RWPE2 (cell line): ENCODE measurements around the gene ATP5MC2.

Source experiments
- ATAC-seq: fragments of 200-7000 bp; cut with Tn5 transposase; 3 replicates; pipeline ENCODE4 v1.9.1; 2021; ENCODE audit warnings: low read depth
- DNase-seq: peaks from one replicate; pipeline ENCODE4 v3.0.0-alpha.2; 2020; ENCODE audit warnings: low spot score
- H3K27ac ChIP-seq: fragments of 450-650 bp; 2 replicates; pipeline ENCODE4 v1.5.1; 2017; ENCODE audit warnings: mild to moderate bottlenecking; ENCODE audit not compliant: poor library complexity, severe bottlenecking
- H3K27me3 ChIP-seq: fragments of 250-450 bp; sonication (Bioruptor Pico); 2 replicates; pipeline ENCODE4 v1.5.1; 2021; ENCODE audit warnings: mild to moderate bottlenecking, moderate library complexity; ENCODE audit not compliant: insufficient read depth, poor library complexity, severe bottlenecking
- H3K36me3 ChIP-seq: fragments of 250-450 bp; sonication (Bioruptor Pico); 2 replicates; pipeline ENCODE4 v1.5.1; 2020; ENCODE audit warnings: low read depth, mild to moderate bottlenecking, moderate library complexity
- H3K4me1 ChIP-seq: fragments of 250-450 bp; sonication (Bioruptor Pico); 2 replicates; pipeline ENCODE4 v1.5.1; 2021; ENCODE audit warnings: mild to moderate bottlenecking, moderate library complexity; ENCODE audit not compliant: insufficient read depth, poor library complexity, severe bottlenecking
- H3K4me3 ChIP-seq: fragments of 250-450 bp; sonication (Bioruptor Pico); 2 replicates; pipeline ENCODE4 v1.5.1; 2021; ENCODE audit warnings: mild to moderate bottlenecking, moderate library complexity; ENCODE audit not compliant: severe bottlenecking
- H3K9me3 ChIP-seq: fragments of 250-450 bp; sonication (Bioruptor Pico); 2 replicates; pipeline ENCODE4 v1.5.1; 2021; ENCODE audit warnings: mild to moderate bottlenecking, moderate library complexity; ENCODE audit not compliant: severe bottlenecking
- CTCF ChIP-seq: fragments of 450-650 bp; IDR thresholded peaks from one replicate; pipeline ENCODE4 v1.5.1; 2017; ENCODE audit warnings: mild to moderate bottlenecking, moderate library complexity; ENCODE audit not compliant: poor library complexity, severe bottlenecking

The ATP5MC2 gene

GRCh38 chr12:53699678-53700025, 23.8 kb upstream of the ATP5MC2 start:
- TF ChIP-seq CTCF: no peak
- no peaks in the 10 kb centered on the region for H3K9me3 ChIP-seq
- no peaks in the 10 kb centered on the region for H3K36me3 ChIP-seq
- no peak overlapping the region for H3K4me3 ChIP-seq
- DNase-seq (no peak), ATAC-seq (no peak)
- no peaks in the 10 kb centered on the region for H3K27me3 ChIP-seq
- H3K27ac ChIP-seq: no peak overlapping the region
- peaks cover 15% of the 10 kb centered on the region for H3K4me1 ChIP-seq

- Histone ChIP-seq H3K9me3 (no peaks in the 10 kb centered on the region), H3K4me3 (no peak overlapping the region), H3K27me3 (no peaks in the 10 kb centered on the region), H3K36me3 (no peaks in the 10 kb centered on the region), H3K4me1 (peaks cover 15% of the 10 kb centered on the region), H3K27ac (no peak overlapping the region)
- ATAC-seq (no peak), DNase-seq (no peak)
- no peak for TF ChIP-seq CTCF
These were observed 23.2 kb upstream of the ATP5MC2 start for GRCh38 chr12:53698948-53699677.

- peak overlapping the region; percentile 15 for H3K4me3 ChIP-seq
- peak overlapping the region; percentile 67 for H3K27ac ChIP-seq
- H3K27me3 ChIP-seq: no peaks in the 10 kb centered on the region
- H3K4me1 ChIP-seq: peaks cover 15% of the 10 kb centered on the region
- ATAC-seq (no peak), DNase-seq (no peak)
- no peaks in the 10 kb centered on the region for H3K36me3 ChIP-seq
- no peak for TF ChIP-seq CTCF
- H3K9me3 ChIP-seq: no peaks in the 10 kb centered on the region
These were observed 20.9 kb upstream of the ATP5MC2 start for GRCh38 chr12:53696655-53697331.

GRCh38 chr12:53696285-53696654, 20.4 kb upstream of the ATP5MC2 start:
- no peaks in the 10 kb centered on the region for H3K27me3 ChIP-seq
- ATAC-seq: peak; percentile 96
- H3K9me3 ChIP-seq: no peaks in the 10 kb centered on the region
- H3K36me3 ChIP-seq: no peaks in the 10 kb centered on the region
- peaks cover 15% of the 10 kb centered on the region for H3K4me1 ChIP-seq
- DNase-seq: peak; percentile 86
- no peak for TF ChIP-seq CTCF
- peak overlapping the region; percentile 15 for H3K4me3 ChIP-seq
- peak overlapping the region; percentile 67 for H3K27ac ChIP-seq
